Measurements from ENCODE around the gene DYNC1LI2. TPM values are rescaled to one million over a fixed set of nuclear protein-coding genes. Genes with fewer than 3 reads are reported as not detected.
A peak's percentile ranks its signal among the peaks of the same experiment; 100 is the strongest.

DYNC1LI2 gene
- total RNA-seq, 1 experiment from 2014 or later = 92.7 TPM

DNA sequence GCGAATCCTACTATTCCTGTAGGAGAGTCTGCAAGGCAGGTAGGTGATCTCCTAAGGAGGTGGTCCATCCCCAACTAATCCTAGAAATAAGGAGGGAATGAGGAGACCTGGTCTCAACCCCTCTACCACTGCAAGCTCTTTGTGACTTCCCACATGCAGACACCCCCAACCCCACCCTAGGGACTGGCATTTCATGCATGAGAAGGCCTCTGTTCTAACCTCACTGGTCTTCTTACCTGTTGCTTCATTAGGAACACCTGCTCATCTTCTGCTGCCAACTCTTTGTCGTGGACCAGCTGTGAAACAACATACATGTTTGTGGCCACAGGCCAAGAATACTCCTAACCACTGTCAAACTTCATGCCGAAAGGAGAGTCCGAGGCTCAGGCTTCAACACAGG is 22.6 kb downstream of the DYNC1LI2 start:
- no TSS peak for BruUV-seq (replicated peaks)
- peaks cover 34% of the 10 kb centered on the region for H3K36me3 ChIP-seq (ENCODE audit: low read depth)
- CTCF ChIA-PET = interaction anchor here (0.6 to 1.3 kb wide), 6 partner anchors 9 to 310 kb away, joined by 3 to 5 read pairs (median 3); no protein-coding TSS in a partner anchor
- no peak for TF ChIP-seq CTCF (conservative IDR thresholded peaks at IDR 0.05)
- H3F3A ChIP-seq (ENCODE audit: insufficient read depth, low read depth) = peaks cover 16% of the 10 kb centered on the region; the same call in 1 of the 2 replicates
- H3K4me1 ChIP-seq (replicated peaks; ENCODE audit: insufficient read depth) = no peaks in the 10 kb centered on the region
- no peak for DNase-seq
- intact Hi-C loops (cut with micrococcal nuclease; ENCODE audit: unreplicated experiment) = loop anchor here (1.0 to 5.0 kb wide), 3 partner anchors 67 to 144 kb away; no protein-coding TSS in a partner anchor
- H3K9me3 ChIP-seq (ENCODE audit: insufficient read depth, low read depth) = no peaks in the 10 kb centered on the region
- H3K27me3 ChIP-seq (ENCODE audit: insufficient read depth, low read depth) = no peaks in the 10 kb centered on the region
- H4K20me1 ChIP-seq (ENCODE audit: insufficient read depth) = peaks cover 7% of the 10 kb centered on the region; the same call in 1 of the 2 replicates
- no peak overlapping the region for H3K4me2 ChIP-seq
- no peak overlapping the region for H3K27ac ChIP-seq
- H3K9me2 ChIP-seq (ENCODE audit: insufficient read depth) = no peaks in the 10 kb centered on the region
- H3K79me2 ChIP-seq (ENCODE audit: low read depth) = no peaks in the 10 kb centered on the region
- POLR2A ChIA-PET (ENCODE audit: unreplicated experiment) = no interaction called here
- H3K4me3 ChIP-seq = no peak overlapping the region
- no peak overlapping the region for H2AFZ ChIP-seq

- peaks cover 7% of the 10 kb centered on the region; the same call in 1 of the 2 replicates for H4K20me1 ChIP-seq (ENCODE audit: insufficient read depth)
- H3K79me2 ChIP-seq (ENCODE audit: low read depth) = no peaks in the 10 kb centered on the region
- DNase-seq = peak in 1 of 2 experiments; percentile 48
- no peak overlapping the region for H2AFZ ChIP-seq
- H3K27ac ChIP-seq = no peak overlapping the region
- no peak overlapping the region for H3K4me2 ChIP-seq
- H3K4me1 ChIP-seq (replicated peaks; ENCODE audit: insufficient read depth) = no peaks in the 10 kb centered on the region
- BruUV-seq (replicated peaks) = no TSS peak
- peak; percentile 82 for TF ChIP-seq CTCF (conservative IDR thresholded peaks at IDR 0.05)
- no peak for TF ChIP-seq EZH2 (IDR thresholded peaks at IDR 0.05; ENCODE audit: low read depth)
- H3K27me3 ChIP-seq (ENCODE audit: insufficient read depth, low read depth) = no peaks in the 10 kb centered on the region
- peaks cover 30% of the 10 kb centered on the region for H3K36me3 ChIP-seq (ENCODE audit: low read depth)
- POLR2A ChIA-PET (ENCODE audit: unreplicated experiment) = no interaction called here
- CTCF ChIA-PET = interaction anchor here (0.6 to 1.3 kb wide), 6 partner anchors 9 to 310 kb away, joined by 3 to 5 read pairs (median 3); no protein-coding TSS in a partner anchor
- intact Hi-C loops (cut with micrococcal nuclease; ENCODE audit: unreplicated experiment) = loop anchor here (1.0 to 5.0 kb wide), 3 partner anchors 66 to 145 kb away; no protein-coding TSS in a partner anchor
- no peaks in the 10 kb centered on the region for H3K9me2 ChIP-seq (ENCODE audit: insufficient read depth)
- no peaks in the 10 kb centered on the region for H3K9me3 ChIP-seq (ENCODE audit: insufficient read depth, low read depth)
- H3K4me3 ChIP-seq = no peak overlapping the region
- peaks cover 16% of the 10 kb centered on the region; the same call in 1 of the 2 replicates for H3F3A ChIP-seq (ENCODE audit: insufficient read depth, low read depth)
Measured at GRCh38 chr16:66728117-66728787, 23.2 kb downstream of the DYNC1LI2 start.

DNA sequence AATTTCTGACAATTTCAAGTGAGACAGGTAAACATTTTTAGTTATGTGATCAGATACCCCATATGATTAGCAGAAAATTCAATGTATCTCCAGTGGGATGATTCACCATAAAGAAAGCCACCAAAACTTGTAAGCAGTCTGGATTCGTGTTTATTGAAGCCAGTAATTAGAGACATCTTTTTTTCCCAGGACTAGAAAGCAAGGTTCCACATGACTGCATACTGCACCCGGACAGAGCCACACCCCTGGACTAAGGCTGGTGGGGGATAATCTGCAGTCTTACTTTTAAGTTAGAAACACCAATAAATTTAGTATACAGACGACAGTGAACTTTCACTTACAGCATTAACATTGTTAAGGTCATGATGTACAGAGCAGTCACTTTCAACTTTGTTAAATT is 30.6 kb downstream of the DYNC1LI2 start:
- H3K27me3 ChIP-seq (ENCODE audit: insufficient read depth, low read depth) = no peaks in the 10 kb centered on the region
- no peak overlapping the region for H2AFZ ChIP-seq
- CTCF ChIA-PET = no interaction called here
- TF ChIP-seq EZH2 (IDR thresholded peaks at IDR 0.05; ENCODE audit: low read depth) = no peak
- no peak for TF ChIP-seq CTCF (conservative IDR thresholded peaks at IDR 0.05)
- no peak overlapping the region for H3K27ac ChIP-seq
- no peaks in the 10 kb centered on the region for H3K79me2 ChIP-seq (ENCODE audit: low read depth)
- no peaks in the 10 kb centered on the region for H3K9me3 ChIP-seq (ENCODE audit: insufficient read depth, low read depth)
- POLR2A ChIA-PET (ENCODE audit: unreplicated experiment) = no interaction called here
- intact Hi-C loops (cut with micrococcal nuclease; ENCODE audit: unreplicated experiment) = no loop called here
- no peak overlapping the region for H3K4me2 ChIP-seq
- peaks cover 12% of the 10 kb centered on the region; the same call in 1 of the 2 replicates for H3K36me3 ChIP-seq (ENCODE audit: low read depth)
- peaks cover 4% of the 10 kb centered on the region; the same call in 1 of the 2 replicates for H3F3A ChIP-seq (ENCODE audit: insufficient read depth, low read depth)
- no peak overlapping the region for H3K4me3 ChIP-seq
- no TSS peak for BruUV-seq (replicated peaks)
- H3K9me2 ChIP-seq (ENCODE audit: insufficient read depth) = no peaks in the 10 kb centered on the region
- no peak for DNase-seq
- no peaks in the 10 kb centered on the region for H3K4me1 ChIP-seq (replicated peaks; ENCODE audit: insufficient read depth)
- no peaks in the 10 kb centered on the region for H4K20me1 ChIP-seq (ENCODE audit: insufficient read depth)

All from PC-9 (cell line).